Activated CD4-positive, alpha-beta T cell treated with anti-CD3 and anti-CD28 coated beads, Interleukin-10, Interleukin-2, amounts not matched to agents 100 ng/mL and 50 ng/mL, durations not matched to agents 16 hours and 8 hours (primary cell): ENCODE results near the gene ZBED2.
"Not testable (repeated sequence)": the region's sequence is repeated elsewhere in the genome, so short reads cannot be mapped to it uniquely, and the experiment has no call there.

ENCODE experiments used
- DNase-seq: peaks from one replicate; pipeline ENCODE4 v3.0.0-alpha.2; 2020

Gene ZBED2, protein sequence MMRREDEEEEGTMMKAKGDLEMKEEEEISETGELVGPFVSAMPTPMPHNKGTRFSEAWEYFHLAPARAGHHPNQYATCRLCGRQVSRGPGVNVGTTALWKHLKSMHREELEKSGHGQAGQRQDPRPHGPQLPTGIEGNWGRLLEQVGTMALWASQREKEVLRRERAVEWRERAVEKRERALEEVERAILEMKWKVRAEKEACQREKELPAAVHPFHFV

GRCh38 chr3:111595232-111595631, at the start of gene ZBED2:
ZBED2 (minus strand) TSS chr3:111595346; CDS start chr3:111594201, 1,145 bp downstream.
- DNase-seq: peak; percentile 87

- no peak for DNase-seq
Measured at GRCh38 chr3:111639316-111639715, 44.2 kb upstream of the ZBED2 start.

DNA sequence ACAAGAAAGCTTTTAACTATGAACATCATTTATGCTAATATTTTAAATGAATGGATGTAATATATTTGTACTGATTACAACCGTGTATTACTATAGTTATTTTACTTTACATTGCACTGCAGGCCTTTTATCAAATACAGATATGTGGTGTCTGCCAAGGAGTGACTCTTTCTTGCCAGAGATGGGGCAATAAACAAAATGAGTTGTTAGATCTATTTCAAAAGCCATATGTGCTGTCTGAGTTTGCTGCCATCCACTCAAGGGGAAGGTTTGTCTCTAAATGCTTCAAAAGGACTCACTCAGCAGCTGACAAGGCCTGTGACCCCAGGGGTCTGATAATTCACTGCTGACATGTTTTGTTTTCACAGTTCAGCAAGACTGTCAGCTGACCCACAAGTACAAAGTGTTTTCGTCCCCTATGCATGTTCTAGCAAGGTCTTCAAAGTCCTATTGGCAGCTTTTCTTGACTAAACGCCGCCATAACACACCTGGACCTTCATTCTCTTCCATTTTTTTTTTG, 41.3 kb upstream of the ZBED2 start:
- DNase-seq: no peak

- DNase-seq: no peak
Measured at GRCh38 chr3:111635403-111635802, 40.3 kb upstream of the ZBED2 start.

DNA sequence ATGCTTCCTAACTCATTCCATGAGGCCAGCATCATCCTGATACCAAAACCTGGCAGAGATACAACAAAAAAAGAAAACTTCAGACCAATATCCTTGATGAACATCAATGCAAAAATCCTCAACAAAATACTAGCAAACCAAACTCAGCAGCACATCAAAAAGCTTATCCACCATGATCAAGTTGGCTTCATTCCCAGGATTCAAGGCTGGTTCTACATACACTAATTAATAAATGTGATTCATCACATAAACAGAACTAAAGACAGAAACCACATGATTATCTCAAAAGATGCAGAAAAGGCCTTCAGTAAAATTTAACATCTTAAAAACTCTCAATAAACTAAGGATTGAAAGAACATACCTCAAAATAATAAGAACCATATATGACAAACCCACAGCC, 35.5 kb upstream of the ZBED2 start:
- DNase-seq: not testable (repeated sequence)

GRCh38 chr3:111629018-111629417, 33.9 kb upstream of the ZBED2 start:
- not testable (repeated sequence) for DNase-seq

- no peak for DNase-seq
Measured at GRCh38 chr3:111627092-111627491, 31.9 kb upstream of the ZBED2 start.

DNA sequence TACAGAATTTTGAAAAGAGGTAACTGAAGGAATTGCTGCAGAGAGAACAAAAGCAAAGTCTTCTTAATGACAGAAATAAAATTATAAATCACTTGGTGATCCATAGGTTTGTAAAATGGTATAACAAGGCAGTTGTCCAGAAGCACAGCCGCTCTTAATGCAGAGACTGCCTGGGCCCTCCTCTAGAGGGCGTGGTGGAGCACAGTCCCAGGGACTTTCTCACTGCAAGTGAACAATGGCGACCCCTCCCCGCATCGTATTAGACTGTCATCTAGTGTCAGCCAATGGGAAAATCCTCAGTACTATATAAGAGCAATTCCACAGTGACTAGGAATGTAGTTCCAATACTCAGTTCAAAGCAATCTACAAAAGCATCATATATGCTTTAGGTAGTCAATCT, 26.4 kb upstream of the ZBED2 start:
- DNase-seq: peak; percentile 50

- no peak for DNase-seq
Measured at GRCh38 chr3:111619833-111620232, 24.7 kb upstream of the ZBED2 start.

DNA sequence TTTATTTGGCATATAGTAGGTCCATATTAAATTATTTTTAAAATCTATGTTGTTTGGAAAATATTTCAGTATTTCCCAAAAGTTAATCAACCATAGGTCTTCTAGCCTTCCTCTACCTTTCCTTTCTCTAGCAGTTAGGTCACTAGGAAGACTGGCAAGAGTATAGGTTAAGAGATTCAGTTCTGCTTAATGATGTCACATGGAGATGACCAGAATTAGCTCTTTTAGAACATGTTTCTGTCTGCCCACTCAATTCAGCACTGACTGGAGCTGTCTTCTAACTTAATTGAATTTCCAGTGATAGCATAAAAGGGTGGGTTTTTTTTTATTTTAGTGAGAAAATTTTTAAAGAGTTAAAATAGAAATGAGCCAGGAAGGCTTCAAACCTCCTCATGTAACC, 23.8 kb upstream of the ZBED2 start:
- DNase-seq: no peak

GRCh38 chr3:111617912-111618601, 22.9 kb upstream of the ZBED2 start:
- no peak for DNase-seq

- no peak for DNase-seq
Measured at GRCh38 chr3:111617406-111617805, 22.3 kb upstream of the ZBED2 start.

- peak; percentile 87 for DNase-seq
Measured at GRCh38 chr3:111616417-111617105, 21.4 kb upstream of the ZBED2 start.

DNA sequence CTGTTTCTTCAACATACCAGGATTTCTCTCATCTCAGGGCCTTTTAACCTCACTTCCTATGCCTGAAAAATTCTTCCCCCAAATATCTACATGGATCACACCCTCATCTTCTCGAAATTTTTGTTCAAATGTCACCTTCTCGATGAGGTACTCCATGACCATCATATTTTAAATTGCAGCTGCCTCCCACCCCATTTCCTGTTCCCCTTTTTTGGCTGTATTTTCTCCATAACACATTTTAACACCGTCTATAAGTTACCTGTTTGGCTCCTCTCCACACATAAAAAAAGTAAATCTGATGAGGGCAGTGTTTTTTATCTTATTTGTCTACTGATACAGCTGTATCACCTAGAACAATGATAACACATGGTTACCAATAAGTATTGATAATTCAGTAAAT, 20.7 kb upstream of the ZBED2 start:
- no peak for DNase-seq

GRCh38 chr3:111613294-111613693, 18.1 kb upstream of the ZBED2 start:
- peak; percentile 64 for DNase-seq

GRCh38 chr3:111610612-111611054, 15.5 kb upstream of the ZBED2 start:
- DNase-seq: peak; percentile 63

DNA sequence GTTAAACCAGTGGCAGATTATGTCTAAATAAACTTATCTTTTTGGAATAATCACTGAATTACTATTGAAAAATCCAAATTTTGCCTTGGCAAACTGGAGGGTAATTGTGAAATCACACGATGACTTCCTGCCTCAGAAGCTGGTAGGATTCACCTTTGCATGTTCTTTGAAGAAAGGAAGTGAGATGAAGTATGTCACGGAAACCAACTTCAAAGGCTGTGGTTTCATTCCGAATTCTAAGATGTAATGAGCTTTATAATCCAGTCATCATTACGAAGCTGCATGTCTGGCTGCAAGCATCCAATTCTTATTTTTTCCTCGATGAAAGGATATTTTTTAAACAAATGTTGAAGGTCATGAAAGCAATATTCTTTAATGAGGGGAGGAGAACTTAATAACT, 15.0 kb upstream of the ZBED2 start:
- peak; percentile 92 for DNase-seq

DNA sequence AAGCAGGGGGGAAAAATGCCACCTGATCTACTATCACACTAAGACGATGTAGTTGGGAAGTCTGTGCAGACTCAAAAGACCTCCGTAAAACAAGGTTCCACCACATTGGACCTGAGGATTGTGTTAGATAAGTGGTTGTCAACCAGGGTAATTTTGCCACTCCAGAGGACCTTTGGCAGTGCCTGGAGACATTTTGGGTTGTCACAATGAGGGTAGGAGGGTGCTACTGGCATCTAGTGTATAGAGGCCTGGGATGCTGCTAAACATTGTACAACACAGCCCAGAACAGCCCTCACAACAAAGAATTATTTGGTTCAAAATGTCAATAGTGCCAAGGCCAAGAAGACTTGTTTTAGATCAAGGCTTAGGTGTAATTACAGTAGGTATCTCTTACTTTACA, 14.6 kb upstream of the ZBED2 start:
- no peak for DNase-seq

DNA sequence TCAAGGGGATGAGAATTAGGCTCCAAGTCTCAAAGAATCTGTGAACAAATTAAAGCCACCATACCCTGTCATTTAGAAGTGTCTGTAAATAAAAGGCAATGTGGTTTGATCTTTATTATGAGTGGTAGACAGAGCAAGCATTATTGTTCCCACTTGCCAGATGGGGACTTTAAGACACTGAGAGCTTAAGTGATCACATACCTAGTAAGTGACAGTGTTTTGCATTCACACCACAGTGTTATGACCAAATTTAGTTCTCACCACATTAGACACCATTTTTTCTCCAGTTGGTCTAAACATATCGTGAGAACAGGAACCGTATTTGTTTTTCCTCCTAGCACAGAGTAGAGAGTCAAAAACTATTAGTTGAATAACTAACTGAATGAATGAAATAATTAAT, 13.2 kb upstream of the ZBED2 start:
- DNase-seq: peak; percentile 62

DNA sequence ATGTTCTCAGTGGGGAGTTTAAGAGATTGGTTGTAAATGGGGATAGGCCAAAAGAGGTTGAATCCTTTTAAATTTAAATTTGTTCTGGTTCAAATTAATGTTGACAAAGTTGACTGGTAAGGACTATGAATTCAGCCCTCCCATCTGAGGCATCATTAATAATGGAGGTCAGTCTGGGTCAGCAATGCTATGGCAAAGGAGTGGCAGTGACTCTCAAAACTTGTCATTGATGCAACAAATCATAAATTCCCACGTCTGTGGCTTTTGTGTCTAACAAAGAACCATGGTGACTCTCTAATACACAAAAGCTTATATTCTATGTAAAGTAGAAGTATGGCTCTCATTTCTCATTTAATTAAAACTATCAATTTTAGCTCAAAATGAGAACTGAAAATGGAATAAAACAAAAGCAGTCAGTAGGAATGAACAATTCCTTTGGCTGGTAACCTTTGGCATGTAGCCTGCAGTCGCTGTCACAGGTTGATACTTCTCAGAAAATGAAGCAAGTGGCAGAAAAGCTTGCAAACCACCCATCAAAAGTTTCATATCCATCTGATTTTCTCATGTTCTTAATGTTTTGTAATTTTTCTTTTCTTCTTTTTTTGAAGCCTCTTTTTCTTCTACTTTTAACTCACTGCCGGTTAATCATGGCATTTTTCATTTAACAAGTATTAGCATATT, 12.2 kb upstream of the ZBED2 start:
- DNase-seq: peak; percentile 56

DNA sequence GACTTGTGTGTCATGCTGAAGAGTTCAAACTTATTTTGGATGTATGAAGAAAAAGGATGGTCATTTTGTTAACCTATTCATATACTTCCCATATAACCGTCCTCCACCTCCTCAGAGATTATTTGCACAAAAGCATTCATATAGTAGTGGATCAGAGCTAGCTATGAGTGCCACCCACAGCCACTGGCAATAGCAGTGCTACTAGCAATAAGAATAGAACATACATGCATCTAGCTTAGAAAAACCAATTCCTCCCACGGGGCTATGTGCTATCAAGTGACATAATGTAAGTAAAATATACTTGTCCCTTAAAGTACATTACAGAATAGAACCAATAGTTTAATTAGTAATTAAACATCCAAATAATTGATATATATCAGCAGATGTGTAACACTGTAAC, 10.3 kb upstream of the ZBED2 start:
- DNase-seq: peak; percentile 48

DNA sequence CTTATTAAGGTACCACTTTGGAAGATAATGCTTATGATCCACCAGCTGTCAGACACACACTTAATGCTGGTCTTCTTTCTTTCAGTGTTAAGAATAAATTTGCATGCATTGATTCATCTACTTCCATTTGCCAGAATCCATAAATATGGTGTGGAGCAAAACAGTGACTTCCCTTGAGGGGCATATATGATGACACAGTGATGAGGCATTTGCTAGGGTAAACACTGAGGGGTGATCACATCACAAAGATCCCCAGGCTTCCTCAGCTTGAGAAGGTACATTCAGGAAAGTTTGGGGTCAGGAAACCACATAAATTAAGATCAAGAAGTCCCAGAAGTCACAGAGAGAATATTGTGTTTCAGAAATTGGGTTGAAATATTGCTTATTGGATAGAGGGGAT, 9.9 kb upstream of the ZBED2 start:
- peak; percentile 68 for DNase-seq

- DNase-seq: peak; percentile 90
Measured at GRCh38 chr3:111604119-111604518, 9.0 kb upstream of the ZBED2 start.
